Measurements from ENCODE around the gene ATXN1.

- no peak for TF ChIP-seq CTCF (IDR thresholded peaks at IDR 0.05; ENCODE audit: control extremely low read depth in 1 of 3, insufficient read depth in 1 of 3, low read depth in 1 of 3, low read length in 3 of 3)
- TF ChIP-seq GABPA (IDR thresholded peaks at IDR 0.05; ENCODE audit: borderline replicate concordance, insufficient read depth, low read length): no peak
- no peak for TF ChIP-seq POLR2AphosphoS5 (IDR thresholded peaks at IDR 0.05; ENCODE audit: low read depth, low read length)
- TF ChIP-seq JUN (IDR thresholded peaks at IDR 0.05; ENCODE audit: low read depth, low read length): no peak
- TF ChIP-seq MAX (IDR thresholded peaks at IDR 0.05): no peak
- TF ChIP-seq RNF2 (IDR thresholded peaks at IDR 0.05; ENCODE audit: borderline replicate concordance, low read depth, low read length, missing control alignments, poor library complexity, severe bottlenecking): no peak
- TF ChIP-seq, protein P1, sequence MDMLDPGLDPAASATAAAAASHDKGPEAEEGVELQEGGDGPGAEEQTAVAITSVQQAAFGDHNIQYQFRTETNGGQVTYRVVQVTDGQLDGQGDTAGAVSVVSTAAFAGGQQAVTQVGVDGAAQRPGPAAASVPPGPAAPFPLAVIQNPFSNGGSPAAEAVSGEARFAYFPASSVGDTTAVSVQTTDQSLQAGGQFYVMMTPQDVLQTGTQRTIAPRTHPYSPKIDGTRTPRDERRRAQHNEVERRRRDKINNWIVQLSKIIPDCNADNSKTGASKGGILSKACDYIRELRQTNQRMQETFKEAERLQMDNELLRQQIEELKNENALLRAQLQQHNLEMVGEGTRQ (IDR thresholded peaks at IDR 0.05; ENCODE audit: low read length): no peak
- TF ChIP-seq PHF8 (conservative IDR thresholded peaks at IDR 0.05; ENCODE audit: low read depth, low read length): no peak
- no peak for TF ChIP-seq EZH2 (IDR thresholded peaks at IDR 0.05; ENCODE audit: low read depth, low read length, severe bottlenecking)
- no peak for TF ChIP-seq HDAC6 (IDR thresholded peaks at IDR 0.05; ENCODE audit: low read depth, low read length)
- no peak for TF ChIP-seq POU5F1 (IDR thresholded peaks at IDR 0.05; ENCODE audit: low read depth, low read length)
- TF ChIP-seq ZNF274 (IDR thresholded peaks at IDR 0.05; ENCODE audit: borderline replicate concordance, extremely low read depth, low read length): no peak
Measured at GRCh38 chr6:16633465-16633864, 127.8 kb downstream of the ATXN1 start.
